ENCODE results near the gene TPGS2.
"Not testable (repeated sequence)": the region's sequence is repeated elsewhere in the genome, so short reads cannot be mapped to it uniquely, and the experiment has no call there.

Gene TPGS2

DNA sequence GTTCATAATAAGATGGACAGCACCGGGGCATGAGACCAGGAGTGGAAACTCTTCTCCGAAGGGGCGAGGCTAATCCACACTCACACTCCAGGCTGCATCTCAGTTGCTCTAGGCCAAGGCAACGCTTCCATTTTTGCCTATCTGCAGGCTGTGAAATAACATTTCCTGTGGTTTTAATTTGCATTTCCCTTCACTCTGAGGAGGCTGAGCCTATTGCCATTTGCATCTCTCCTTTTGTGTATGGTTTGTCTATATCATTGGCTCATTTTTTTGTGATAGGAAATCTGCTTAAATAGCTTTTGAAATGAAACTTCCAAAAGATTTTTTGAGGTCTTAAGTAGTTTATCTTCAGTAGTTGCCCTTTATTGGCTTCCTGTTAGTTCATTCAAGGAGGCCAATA is 57.6 kb downstream of the TPGS2 start:
- no peak for DNase-seq

GRCh38 chr18:36770315-36770946 is 58.4 kb downstream of the TPGS2 start:
- no peak for DNase-seq

GRCh38 chr18:36769611-36770314 is 59.0 kb downstream of the TPGS2 start:
- DNase-seq: no peak

DNA sequence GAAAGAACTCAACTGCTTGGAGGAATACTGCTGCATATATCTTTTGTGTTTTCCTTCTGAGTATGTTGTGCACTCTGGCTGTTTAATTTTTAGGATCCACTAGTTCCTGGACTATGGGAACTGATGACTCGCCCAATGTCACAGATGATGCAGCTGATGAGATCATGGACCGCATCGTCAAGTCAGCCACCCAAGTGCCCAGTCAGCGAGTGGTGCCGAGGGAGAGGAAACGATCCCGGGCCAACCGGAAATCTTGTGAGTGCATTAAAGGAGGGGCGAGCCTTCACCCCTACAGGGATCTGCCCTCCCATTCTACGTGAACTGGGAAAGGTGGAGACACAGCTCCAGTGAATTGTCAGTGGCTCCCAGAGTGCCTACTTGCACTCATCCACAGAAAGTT is 59.6 kb downstream of the TPGS2 start:
- no peak for DNase-seq

- DNase-seq: no peak
Observed at GRCh38 chr18:36766836-36767235, 62.0 kb downstream of the TPGS2 start.

GRCh38 chr18:36762965-36763364 is 65.8 kb downstream of the TPGS2 start:
- not testable (repeated sequence) for DNase-seq

GRCh38 chr18:36762074-36762473 is 66.7 kb downstream of the TPGS2 start:
- no peak for DNase-seq

GRCh38 chr18:36761186-36761698 is 67.6 kb downstream of the TPGS2 start:
- DNase-seq: no peak

DNA sequence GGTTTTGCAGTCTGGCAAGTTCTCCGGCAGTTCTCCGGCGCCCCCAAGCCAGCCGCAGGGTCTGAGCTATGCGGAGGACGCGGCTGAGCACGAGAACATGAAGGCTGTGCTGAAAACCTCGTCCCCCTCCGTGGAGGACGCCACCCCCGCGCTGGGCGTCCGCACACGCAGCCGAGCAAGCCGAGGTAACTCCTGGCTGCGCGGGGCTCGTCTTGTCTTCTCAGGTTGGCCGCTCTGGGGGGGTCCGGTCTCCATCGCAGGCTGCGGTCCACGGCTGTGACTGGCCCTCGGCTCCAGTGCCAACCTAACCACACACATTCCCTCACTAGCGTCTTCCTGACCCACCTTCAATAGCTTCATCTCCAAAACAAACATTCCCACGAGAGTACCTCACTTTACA is 68.2 kb downstream of the TPGS2 start:
- DNase-seq: no peak

GRCh38 chr18:36759167-36759776 is 69.5 kb downstream of the TPGS2 start:
- no peak for DNase-seq

DNA sequence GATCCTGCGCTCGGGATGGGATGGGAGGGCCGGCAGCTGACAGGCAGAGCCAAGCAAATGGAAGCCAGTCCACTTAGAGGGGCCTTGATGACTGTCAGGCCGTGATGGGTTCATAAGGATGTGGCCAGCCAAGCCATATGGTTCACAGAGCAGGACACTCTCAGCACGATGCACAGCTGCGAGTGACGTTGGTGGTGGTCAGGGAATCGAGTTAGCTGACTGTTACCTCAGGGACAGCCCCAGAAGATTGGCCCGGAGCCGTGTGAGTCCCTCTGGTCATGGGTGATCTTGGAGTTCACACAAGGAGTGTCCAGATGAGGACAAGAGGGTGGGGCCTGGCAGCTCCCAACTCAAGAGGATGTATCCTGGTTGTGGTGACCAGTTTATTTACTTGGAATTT is 70.2 kb downstream of the TPGS2 start:
- DNase-seq: no peak

- no peak for DNase-seq
Observed at GRCh38 chr18:36757991-36758390, 70.8 kb downstream of the TPGS2 start.

DNA sequence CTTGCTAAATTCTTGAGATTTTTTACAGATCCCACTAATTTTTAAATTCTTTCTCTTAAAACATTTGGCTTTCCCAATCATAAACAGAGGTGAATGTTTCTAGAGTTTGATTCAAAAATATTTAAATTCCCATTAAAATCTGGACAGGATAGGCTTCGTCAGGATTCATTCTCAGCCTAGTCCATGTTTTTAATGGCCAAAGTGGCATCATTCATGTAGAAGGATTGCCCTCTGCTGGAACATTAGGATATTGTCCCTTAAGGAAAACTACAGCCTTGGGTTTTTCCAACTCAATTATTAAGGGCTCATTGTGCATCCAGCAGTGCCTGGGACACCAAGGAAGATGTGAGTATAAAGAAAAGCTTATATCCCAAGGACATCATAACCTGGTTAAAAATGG is 71.7 kb downstream of the TPGS2 start:
- DNase-seq: no peak

DNA sequence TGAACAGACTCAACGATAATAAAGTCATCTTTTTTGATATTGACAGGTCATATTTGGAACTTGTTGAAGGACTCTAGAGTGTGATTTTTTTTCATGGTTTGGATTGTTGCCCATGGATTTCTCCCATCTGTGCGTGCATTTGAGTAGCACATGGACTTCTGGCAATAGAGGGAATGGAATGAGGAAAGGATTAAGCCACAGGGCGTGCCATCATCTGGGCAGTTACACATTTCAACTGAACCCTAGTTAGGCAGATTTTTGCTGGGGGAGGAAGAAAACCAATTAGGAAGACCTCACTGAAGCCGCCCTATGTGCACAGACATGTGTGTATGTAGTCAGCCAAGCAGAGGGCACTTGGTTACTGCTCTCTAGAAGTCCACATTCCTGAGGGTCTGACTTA is 72.6 kb downstream of the TPGS2 start:
- DNase-seq: no peak

GRCh38 chr18:36752929-36753865 is 75.6 kb downstream of the TPGS2 start:
- no peak for DNase-seq

DNA sequence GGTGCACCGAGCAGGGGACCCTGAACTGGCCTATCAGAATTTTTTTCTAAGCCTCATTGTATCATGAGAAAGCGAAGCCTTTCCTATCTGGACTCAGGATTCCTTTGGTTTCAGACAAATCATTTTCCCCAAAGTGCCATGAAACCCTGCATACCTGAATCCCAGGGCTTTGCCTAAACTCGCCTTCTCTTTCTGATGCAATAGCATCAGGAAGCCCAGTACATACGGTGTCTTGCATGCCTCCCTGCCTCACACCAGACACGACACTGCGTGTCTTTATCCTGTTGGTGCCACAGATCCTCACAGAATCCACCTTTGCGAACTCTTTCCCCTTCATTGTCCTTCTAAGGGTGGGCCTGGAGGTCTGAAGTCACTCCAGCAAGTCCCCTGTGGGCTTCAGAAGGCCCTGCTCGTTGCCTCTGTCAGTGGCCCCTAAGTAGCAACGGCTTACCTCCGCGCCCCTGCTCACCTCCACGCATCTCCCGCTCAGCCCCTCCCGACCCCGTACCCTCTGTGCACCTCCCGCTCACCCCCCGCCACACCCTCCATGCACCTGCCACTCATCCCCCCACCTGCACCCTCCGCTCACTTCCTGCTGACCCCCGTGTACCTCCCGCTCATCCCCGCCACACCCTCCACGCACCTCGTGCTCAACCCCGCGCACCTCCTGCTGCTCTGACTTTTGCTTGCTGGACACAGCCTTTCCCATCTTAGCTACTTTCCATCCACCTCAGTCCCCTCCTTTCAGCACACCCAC is 83.4 kb downstream of the TPGS2 start:
- DNase-seq: no peak

DNA sequence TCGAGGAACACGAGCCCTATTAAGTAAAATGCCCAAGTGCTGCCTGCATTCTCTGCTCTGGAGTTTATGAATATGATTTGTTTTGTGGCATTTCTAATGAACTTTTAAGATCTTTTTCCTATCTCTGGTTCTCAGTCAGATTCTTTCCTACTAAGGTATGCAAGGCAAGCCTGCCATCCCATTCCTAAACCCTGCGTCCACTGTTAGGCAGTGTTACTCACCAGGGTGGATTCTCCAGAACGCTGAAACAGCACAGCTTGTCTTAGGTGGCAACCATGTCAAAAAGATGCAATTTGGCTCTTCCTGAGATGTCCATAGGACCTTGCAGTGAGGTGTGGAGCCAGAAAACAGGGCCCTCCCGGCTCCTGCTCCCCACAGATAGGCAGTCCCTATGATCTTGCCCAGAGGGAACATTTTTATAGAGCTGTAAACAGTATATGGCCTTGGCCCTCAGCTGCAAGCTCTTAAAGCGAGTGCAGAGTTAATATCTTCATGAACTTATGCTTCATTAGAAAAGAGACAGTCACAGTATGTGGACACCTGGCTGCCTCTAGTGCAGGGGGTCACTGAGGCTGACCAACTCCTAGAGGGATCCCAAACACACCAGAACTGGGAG is 84.4 kb downstream of the TPGS2 start:
- no peak for DNase-seq
